GM18868 (cell line): ENCODE measurements around the gene TTC38.

Experiments
- ATAC-seq: cut with Tn5 transposase; IDR thresholded peaks from one replicate; pipeline ENCODE4 v1.9.1; 2021; ENCODE audit warnings: mild to moderate bottlenecking, moderate library complexity; ENCODE audit not compliant: unreplicated experiment

TTC38 gene

GRCh38 chr22:46267431-46268279 lies at the start of gene TTC38:
Gene TTC38, plus strand, starts transcription at chr22:46268008. Its CDS starts 32 bp downstream, at chr22:46268040.
- ATAC-seq: peak; percentile 68

GRCh38 chr22:46219636-46220035 lies 48.2 kb upstream of the TTC38 start:
- no peak for ATAC-seq

GRCh38 chr22:46220921-46221320 lies 46.9 kb upstream of the TTC38 start:
- ATAC-seq: no peak

- no peak for ATAC-seq
Measured at GRCh38 chr22:46224044-46224897, 43.5 kb upstream of the TTC38 start.

GRCh38 chr22:46224898-46225290 lies 42.9 kb upstream of the TTC38 start:
- no peak for ATAC-seq

- no peak for ATAC-seq
Measured at GRCh38 chr22:46225631-46226030, 42.2 kb upstream of the TTC38 start.

GRCh38 chr22:46226577-46226976 lies 41.2 kb upstream of the TTC38 start:
- ATAC-seq: no peak

GRCh38 chr22:46229701-46230100 lies 38.1 kb upstream of the TTC38 start:
- no peak for ATAC-seq

- ATAC-seq: no peak
Measured at GRCh38 chr22:46230262-46230901, 37.4 kb upstream of the TTC38 start.

GRCh38 chr22:46233231-46233630 lies 34.6 kb upstream of the TTC38 start:
- no peak for ATAC-seq

- no peak for ATAC-seq
Measured at GRCh38 chr22:46234969-46235368, 32.8 kb upstream of the TTC38 start.

- ATAC-seq: no peak
Measured at GRCh38 chr22:46237453-46238124, 30.2 kb upstream of the TTC38 start.

- no peak for ATAC-seq
Measured at GRCh38 chr22:46238541-46238940, 29.3 kb upstream of the TTC38 start.

GRCh38 chr22:46239261-46240048 lies 28.4 kb upstream of the TTC38 start:
- ATAC-seq: no peak

- no peak for ATAC-seq
Measured at GRCh38 chr22:46240073-46240472, 27.7 kb upstream of the TTC38 start.

GRCh38 chr22:46240506-46240905 lies 27.3 kb upstream of the TTC38 start:
- no peak for ATAC-seq

- ATAC-seq: no peak
Measured at GRCh38 chr22:46240907-46241306, 26.9 kb upstream of the TTC38 start.

- ATAC-seq: no peak
Measured at GRCh38 chr22:46241396-46242007, 26.3 kb upstream of the TTC38 start.

- ATAC-seq: no peak
Measured at GRCh38 chr22:46242076-46242475, 25.7 kb upstream of the TTC38 start.

GRCh38 chr22:46244771-46245170 lies 23.0 kb upstream of the TTC38 start:
- ATAC-seq: no peak
